ENCODE data around the gene PRKACB.

PRKACB gene

DNA sequence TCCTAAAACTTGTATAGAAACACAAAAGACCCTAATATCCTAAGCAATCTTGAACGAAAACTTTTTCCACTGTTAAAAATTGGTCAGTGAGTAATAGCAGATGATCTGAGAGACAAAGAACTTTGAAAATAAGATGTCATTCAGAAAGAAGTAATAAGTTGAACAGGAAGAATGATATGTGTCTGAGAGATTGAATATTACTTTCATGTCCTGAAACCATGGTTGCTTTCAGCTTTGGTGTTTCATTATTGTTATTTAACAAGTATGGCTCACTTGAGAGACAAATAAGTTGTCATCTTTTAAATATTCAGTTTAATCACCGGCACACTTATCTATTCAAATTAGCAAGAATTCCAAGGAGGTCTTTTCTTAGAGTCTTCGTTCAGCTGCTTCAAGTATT lies 11.4 kb downstream of the PRKACB start:
- TF ChIP-seq, protein P1, sequence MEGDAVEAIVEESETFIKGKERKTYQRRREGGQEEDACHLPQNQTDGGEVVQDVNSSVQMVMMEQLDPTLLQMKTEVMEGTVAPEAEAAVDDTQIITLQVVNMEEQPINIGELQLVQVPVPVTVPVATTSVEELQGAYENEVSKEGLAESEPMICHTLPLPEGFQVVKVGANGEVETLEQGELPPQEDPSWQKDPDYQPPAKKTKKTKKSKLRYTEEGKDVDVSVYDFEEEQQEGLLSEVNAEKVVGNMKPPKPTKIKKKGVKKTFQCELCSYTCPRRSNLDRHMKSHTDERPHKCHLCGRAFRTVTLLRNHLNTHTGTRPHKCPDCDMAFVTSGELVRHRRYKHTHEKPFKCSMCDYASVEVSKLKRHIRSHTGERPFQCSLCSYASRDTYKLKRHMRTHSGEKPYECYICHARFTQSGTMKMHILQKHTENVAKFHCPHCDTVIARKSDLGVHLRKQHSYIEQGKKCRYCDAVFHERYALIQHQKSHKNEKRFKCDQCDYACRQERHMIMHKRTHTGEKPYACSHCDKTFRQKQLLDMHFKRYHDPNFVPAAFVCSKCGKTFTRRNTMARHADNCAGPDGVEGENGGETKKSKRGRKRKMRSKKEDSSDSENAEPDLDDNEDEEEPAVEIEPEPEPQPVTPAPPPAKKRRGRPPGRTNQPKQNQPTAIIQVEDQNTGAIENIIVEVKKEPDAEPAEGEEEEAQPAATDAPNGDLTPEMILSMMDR (IDR thresholded peaks at IDR 0.05; ENCODE audit: low read depth, low read length, poor library complexity, severe bottlenecking) = no peak
- no peak for TF ChIP-seq EZH2phosphoT487 (IDR thresholded peaks at IDR 0.05; ENCODE audit: borderline replicate concordance, low read length)
- Histone ChIP-seq H3K36me3 (ENCODE audit: control insufficient read depth, low read length) (peaks cover 55% of the 10 kb centered on the region), H3K4me1 (ENCODE audit: control insufficient read depth, low read length) (peaks cover 46% of the 10 kb centered on the region), H3F3A (ENCODE audit: control insufficient read depth, insufficient read depth) (peaks cover 14% of the 10 kb centered on the region; the same call in 1 of the 2 replicates), H3K27ac (ENCODE audit: low read depth, low read length) (no peak overlapping the region), H3K9me2 (replicated peaks; ENCODE audit: control insufficient read depth, low read length) (no peaks in the 10 kb centered on the region), H3K79me2 (ENCODE audit: control insufficient read depth, low read length) (peaks cover 97% of the 10 kb centered on the region), H3K4me3 (ENCODE audit: low read length) (no peak overlapping the region), H4K20me1 (ENCODE audit: control insufficient read depth, insufficient read depth, low read depth, low read length) (no peaks in the 10 kb centered on the region), H3K27me3 (ENCODE audit: control insufficient read depth, low read length) (no peaks in the 10 kb centered on the region), H3K4me2 (ENCODE audit: low read length) (no peak overlapping the region), H3K9me3 (ENCODE audit: control insufficient read depth, insufficient read depth, low read length) (no peaks in the 10 kb centered on the region)

DNA sequence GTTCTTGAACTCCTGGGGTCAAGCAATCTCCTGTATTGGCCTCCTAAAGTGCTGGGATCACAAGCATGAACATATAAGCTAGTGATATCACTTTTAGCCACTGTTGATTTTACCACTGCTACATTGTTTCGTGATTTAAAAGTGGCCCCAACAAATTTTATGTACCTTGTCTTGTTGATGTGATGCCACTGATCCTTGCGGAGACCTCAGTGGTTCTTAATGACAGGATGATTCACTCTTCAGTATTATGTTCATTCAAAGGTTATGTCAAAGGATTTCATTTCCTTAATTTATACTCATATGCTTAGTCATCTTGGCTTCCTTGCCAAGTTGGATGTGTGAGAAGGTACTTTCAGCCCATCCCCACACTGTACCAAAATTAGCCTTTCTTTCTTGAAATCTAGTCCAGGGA lies 12.1 kb downstream of the PRKACB start:
- TF ChIP-seq, protein P1 (IDR thresholded peaks at IDR 0.05; ENCODE audit: low read depth, low read length, poor library complexity, severe bottlenecking) = no peak
- TF ChIP-seq EZH2phosphoT487 (IDR thresholded peaks at IDR 0.05; ENCODE audit: borderline replicate concordance, low read length) = no peak
- no peaks in the 10 kb centered on the region for H3K27me3 ChIP-seq (ENCODE audit: control insufficient read depth, low read length)
- no peak overlapping the region for H3K4me3 ChIP-seq (ENCODE audit: low read length)
- no peaks in the 10 kb centered on the region for H4K20me1 ChIP-seq (ENCODE audit: control insufficient read depth, insufficient read depth, low read depth, low read length)
- peaks cover 97% of the 10 kb centered on the region for H3K79me2 ChIP-seq (ENCODE audit: control insufficient read depth, low read length)
- H3K4me2 ChIP-seq (ENCODE audit: low read length) = 0 out of 2 replicates have a peak overlapping the region, but pooled peaks have one; percentile 17
- no peaks in the 10 kb centered on the region for H3K9me2 ChIP-seq (replicated peaks; ENCODE audit: control insufficient read depth, low read length)
- H3K27ac ChIP-seq (ENCODE audit: low read depth, low read length) = no peak overlapping the region
- no peaks in the 10 kb centered on the region for H3K9me3 ChIP-seq (ENCODE audit: control insufficient read depth, insufficient read depth, low read length)
- H3F3A ChIP-seq (ENCODE audit: control insufficient read depth, insufficient read depth) = peaks cover 9% of the 10 kb centered on the region; the same call in 1 of the 2 replicates
- H3K36me3 ChIP-seq (ENCODE audit: control insufficient read depth, low read length) = peaks cover 49% of the 10 kb centered on the region
- peaks cover 39% of the 10 kb centered on the region for H3K4me1 ChIP-seq (ENCODE audit: control insufficient read depth, low read length)

DNA sequence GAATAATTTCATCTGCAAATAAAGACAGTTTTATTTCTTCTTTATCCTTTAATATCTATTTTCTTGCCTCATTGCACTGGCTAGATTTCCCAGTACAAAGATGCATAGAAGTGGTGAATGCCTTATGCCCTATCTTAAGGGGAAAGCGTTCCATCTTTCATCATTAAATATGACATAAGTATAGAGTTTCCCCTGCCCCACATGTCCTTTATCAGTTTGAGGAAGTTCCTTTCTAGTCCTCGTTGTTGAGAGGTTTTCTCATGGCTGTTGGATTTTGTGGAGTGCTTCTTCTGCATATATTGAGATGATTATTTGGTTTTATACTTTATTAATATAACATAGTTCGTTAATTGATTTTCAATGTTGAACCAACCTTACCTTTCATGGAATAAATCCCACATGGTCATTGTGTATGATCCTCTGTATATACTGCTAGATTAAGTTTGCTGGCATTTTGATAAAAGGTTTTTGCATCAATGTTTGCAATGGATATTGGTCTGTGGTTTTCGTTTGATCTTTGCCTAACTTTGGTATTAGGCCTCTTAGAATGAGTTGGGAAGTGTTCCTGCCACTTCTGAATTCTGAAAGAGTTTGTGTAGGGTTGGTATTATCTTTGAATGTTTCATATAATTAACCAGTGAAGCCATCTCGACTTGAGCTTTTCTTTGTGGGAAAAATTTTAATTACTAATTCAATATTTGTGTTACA lies 15.6 kb downstream of the PRKACB start:
- Histone ChIP-seq H3K4me3 (ENCODE audit: low read length) (no peak overlapping the region), H3K79me2 (ENCODE audit: control insufficient read depth, low read length) (peaks cover 97% of the 10 kb centered on the region), H3K27me3 (ENCODE audit: control insufficient read depth, low read length) (no peaks in the 10 kb centered on the region), H3K27ac (ENCODE audit: low read depth, low read length) (no peak overlapping the region), H3K9me3 (ENCODE audit: control insufficient read depth, insufficient read depth, low read length) (no peaks in the 10 kb centered on the region), H4K20me1 (ENCODE audit: control insufficient read depth, insufficient read depth, low read depth, low read length) (no peaks in the 10 kb centered on the region), H3F3A (ENCODE audit: control insufficient read depth, insufficient read depth) (peaks cover 9% of the 10 kb centered on the region; the same call in 1 of the 2 replicates), H3K4me1 (ENCODE audit: control insufficient read depth, low read length) (peaks cover 38% of the 10 kb centered on the region), H3K4me2 (ENCODE audit: low read length) (no peak overlapping the region), H3K36me3 (ENCODE audit: control insufficient read depth, low read length) (peaks cover 30% of the 10 kb centered on the region), H3K9me2 (replicated peaks; ENCODE audit: control insufficient read depth, low read length) (no peaks in the 10 kb centered on the region)
- no peak for TF ChIP-seq EZH2phosphoT487 (IDR thresholded peaks at IDR 0.05; ENCODE audit: borderline replicate concordance, low read length)
- TF ChIP-seq, protein P1 (IDR thresholded peaks at IDR 0.05; ENCODE audit: low read depth, low read length, poor library complexity, severe bottlenecking) = no peak

Measured in DOHH2 (cell line).